ENCODE results near the gene OSBP2.
"Not testable (repeated sequence)": the region's sequence is repeated elsewhere in the genome, so short reads cannot be mapped to it uniquely, and the experiment has no call there.

DNA sequence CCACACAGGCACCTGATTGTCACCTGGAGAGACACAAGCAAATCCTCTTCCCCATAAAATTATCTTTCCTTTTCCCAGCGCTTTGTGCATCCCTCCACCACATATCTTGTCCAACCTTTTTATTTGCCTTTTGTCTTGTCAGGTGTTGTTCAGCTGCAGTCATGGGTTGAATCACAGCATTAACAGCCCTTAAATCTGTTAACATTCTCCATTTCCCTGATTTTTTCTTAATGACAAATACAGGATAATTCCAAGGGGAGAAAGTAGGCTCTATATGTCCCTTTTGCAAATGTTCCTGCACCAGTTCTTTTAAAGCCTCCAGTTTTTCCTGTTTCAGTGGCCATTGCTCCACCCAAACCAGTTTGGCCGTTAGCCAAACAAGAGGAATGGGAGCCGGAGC is 18.1 kb upstream of the OSBP2 start:
- TF ChIP-seq CSDC2 (CRISPR knock-in tag; IDR thresholded peaks at IDR 0.05); TOX (CRISPR knock-in tag; IDR thresholded peaks at IDR 0.05; ENCODE audit: borderline replicate concordance): not testable (repeated sequence)

All from SK-N-SH treated with all-trans-retinoic acid at 6 μM for 48 hours (cell line).